Prostate gland (tissue), 2 donors: ENCODE data around the gene RPS27L. TPM values are rescaled to one million over a fixed set of nuclear protein-coding genes. Genes with fewer than 3 reads are reported as not detected.
"Not testable (repeated sequence)": the region's sequence is repeated elsewhere in the genome, so short reads cannot be mapped to it uniquely, and the experiment has no call there.

Experiments
- DNase-seq: peaks from one replicate; pipeline ENCODE4 v3.0.0-alpha.2; 2019; ENCODE audit warnings: low spot score
- H3K27ac ChIP-seq, 2 donors: fragments of 200-600 bp; sonication (generic); 2 replicates each; pipeline ENCODE4 v1.5.1; 2017 to 2019
- H3K27me3 ChIP-seq: fragments of 200-600 bp; sonication (generic); replicated peaks from 2 replicates; pipeline ENCODE4 v1.5.1; 2019; ENCODE audit not compliant: insufficient read depth
- H3K36me3 ChIP-seq, 2 donors: fragments of 200-600 bp; sonication (generic); 1 replicate in 1 of 2; 2 replicates in 1 of 2; pipeline versions ENCODE4 v1.5.1 to v1.8.1; 2017 to 2019
- H3K4me1 ChIP-seq: fragments of 200-600 bp; sonication (generic); replicated peaks from 2 replicates; pipeline ENCODE4 v1.5.1; 2019
- H3K4me3 ChIP-seq, 2 donors: fragments of 200-600 bp; sonication (generic); 2 replicates each; pipeline ENCODE4 v1.5.1; 2017 to 2019
- H3K9me3 ChIP-seq: fragments of 200-600 bp; sonication (generic); 2 replicates; pipeline ENCODE4 v1.5.1; 2017
- POLR2A ChIP-seq: fragments of 450-650 bp; IDR thresholded peaks from one replicate; pipeline ENCODE4 v1.6.1; 2016; ENCODE audit warnings: antibody characterized with exemption, mild to moderate bottlenecking
- POLR2AphosphoS5 ChIP-seq: sonication (generic); formaldehyde crosslinking; IDR thresholded peaks from one replicate; pipeline ENCODE4 v1.6.1; 2017; ENCODE audit warnings: antibody characterized with exemption
- WGBS: methylation state at CpG from one replicate; pipeline ENCODE4 v1.1.5; 2018; 5-methylcytosine and 5-hydroxymethylcytosine counted together
- intact Hi-C: fragments of 100-400 bp; cut with DNase I; formaldehyde crosslinking; loops from one replicate; pipeline ENCODE4 v1.14.2; 2022
- total RNA-seq, 2 donors: library from RNA; depleted of rRNA; stranded (reverse); fragments of >200 nt; gene quantifications; one replicate each; pipeline ENCODE4 v1.1.0, GENCODE V29; 2016
- TF ChIP-seq, protein P1 (sequence below), 4 experiments: fragments of 200-600 bp in 2 of 4; fragments of 450-650 bp in 2 of 4; sonication (generic) in 2 of 4; IDR thresholded peaks; 1 replicate in 3 of 4; 2 replicates in 1 of 4; pipeline ENCODE4 v1.5.1; 2016 to 2019; ENCODE audit warnings: antibody characterized with exemption in 4 of 4, mild to moderate bottlenecking in 2 of 4, moderate library complexity in 2 of 4

The RPS27L gene
- total RNA-seq, 2 donors from 2014 or later, result 49.2 to 102 TPM

- H3K4me1 ChIP-seq, result no peaks in the 10 kb centered on the region
- H3K4me3 ChIP-seq, result no peak overlapping the region
- H3K9me3 ChIP-seq, result no peaks in the 10 kb centered on the region
- WGBS, result 96% methylated on average over 3 of the region's 3 CpGs
- DNase-seq, result no peak
- TF ChIP-seq, protein P1, sequence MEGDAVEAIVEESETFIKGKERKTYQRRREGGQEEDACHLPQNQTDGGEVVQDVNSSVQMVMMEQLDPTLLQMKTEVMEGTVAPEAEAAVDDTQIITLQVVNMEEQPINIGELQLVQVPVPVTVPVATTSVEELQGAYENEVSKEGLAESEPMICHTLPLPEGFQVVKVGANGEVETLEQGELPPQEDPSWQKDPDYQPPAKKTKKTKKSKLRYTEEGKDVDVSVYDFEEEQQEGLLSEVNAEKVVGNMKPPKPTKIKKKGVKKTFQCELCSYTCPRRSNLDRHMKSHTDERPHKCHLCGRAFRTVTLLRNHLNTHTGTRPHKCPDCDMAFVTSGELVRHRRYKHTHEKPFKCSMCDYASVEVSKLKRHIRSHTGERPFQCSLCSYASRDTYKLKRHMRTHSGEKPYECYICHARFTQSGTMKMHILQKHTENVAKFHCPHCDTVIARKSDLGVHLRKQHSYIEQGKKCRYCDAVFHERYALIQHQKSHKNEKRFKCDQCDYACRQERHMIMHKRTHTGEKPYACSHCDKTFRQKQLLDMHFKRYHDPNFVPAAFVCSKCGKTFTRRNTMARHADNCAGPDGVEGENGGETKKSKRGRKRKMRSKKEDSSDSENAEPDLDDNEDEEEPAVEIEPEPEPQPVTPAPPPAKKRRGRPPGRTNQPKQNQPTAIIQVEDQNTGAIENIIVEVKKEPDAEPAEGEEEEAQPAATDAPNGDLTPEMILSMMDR (IDR thresholded peaks at IDR 0.05), result no peak
- TF ChIP-seq POLR2AphosphoS5 (no peak), POLR2A (no peak)
- H3K27me3 ChIP-seq, result no peaks in the 10 kb centered on the region
- no peak overlapping the region for H3K27ac ChIP-seq
- H3K36me3 ChIP-seq, result no peaks in the 10 kb centered on the region
- intact Hi-C loops, result no loop called here
These were observed 46.8 kb downstream of the RPS27L start for GRCh38 chr15:63110428-63111026.

DNA sequence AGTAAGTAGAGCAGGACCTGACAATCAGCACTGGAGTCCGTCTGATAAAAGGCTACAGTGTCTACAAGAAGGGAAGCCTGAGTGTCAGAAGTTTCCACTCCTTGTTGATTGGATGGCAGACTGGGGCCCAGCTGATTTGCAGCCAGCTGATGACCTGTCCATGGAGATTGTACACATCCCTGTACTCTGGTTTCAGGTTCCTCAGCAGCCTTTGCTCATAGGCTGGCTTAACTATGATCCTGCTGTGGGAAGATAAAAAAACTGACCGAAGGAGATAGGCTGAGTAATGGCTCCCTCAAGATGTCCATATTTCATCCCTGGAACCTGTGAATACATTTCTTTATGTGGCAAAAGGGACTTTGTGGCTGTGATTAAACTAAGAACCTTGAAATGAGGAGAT, 47.4 kb downstream of the RPS27L start:
- no peaks in the 10 kb centered on the region for H3K27me3 ChIP-seq
- 90% methylated on average over 2 of the region's 2 CpGs for WGBS
- no peaks in the 10 kb centered on the region for H3K4me1 ChIP-seq
- no peak overlapping the region for H3K4me3 ChIP-seq
- DNase-seq, result no peak
- intact Hi-C loops, result no loop called here
- H3K27ac ChIP-seq, result no peak overlapping the region
- no peaks in the 10 kb centered on the region for H3K9me3 ChIP-seq
- TF ChIP-seq POLR2A (no peak), POLR2AphosphoS5 (no peak)
- TF ChIP-seq, protein P1 (IDR thresholded peaks at IDR 0.05), result no peak
- no peaks in the 10 kb centered on the region for H3K36me3 ChIP-seq

- DNase-seq, result no peak
- 74% methylated on average over 2 of the region's 2 CpGs for WGBS
- no peaks in the 10 kb centered on the region for H3K27me3 ChIP-seq
- intact Hi-C loops, result no loop called here
- no peaks in the 10 kb centered on the region for H3K36me3 ChIP-seq
- no peaks in the 10 kb centered on the region for H3K4me1 ChIP-seq
- TF ChIP-seq, protein P1 (IDR thresholded peaks at IDR 0.05), result no peak
- TF ChIP-seq POLR2A (no peak), POLR2AphosphoS5 (no peak)
- H3K9me3 ChIP-seq, result no peaks in the 10 kb centered on the region
- no peak overlapping the region for H3K4me3 ChIP-seq
- H3K27ac ChIP-seq, result no peak overlapping the region
These were observed 47.8 kb downstream of the RPS27L start for GRCh38 chr15:63109498-63109897.

- Histone ChIP-seq H3K9me3 (no peaks in the 10 kb centered on the region), H3K27ac (no peak overlapping the region), H3K27me3 (no peaks in the 10 kb centered on the region), H3K36me3 (no peaks in the 10 kb centered on the region), H3K4me3 (no peak overlapping the region), H3K4me1 (no peaks in the 10 kb centered on the region)
- intact Hi-C loops, result no loop called here
- no peak for DNase-seq
- no peak for TF ChIP-seq POLR2AphosphoS5
- no peak for TF ChIP-seq POLR2A
- TF ChIP-seq, protein P1 (IDR thresholded peaks at IDR 0.05), result no peak
- WGBS, result 38% methylated on average over 9 of the region's 9 CpGs
These were observed 49.3 kb downstream of the RPS27L start for GRCh38 chr15:63107895-63108546.

DNA sequence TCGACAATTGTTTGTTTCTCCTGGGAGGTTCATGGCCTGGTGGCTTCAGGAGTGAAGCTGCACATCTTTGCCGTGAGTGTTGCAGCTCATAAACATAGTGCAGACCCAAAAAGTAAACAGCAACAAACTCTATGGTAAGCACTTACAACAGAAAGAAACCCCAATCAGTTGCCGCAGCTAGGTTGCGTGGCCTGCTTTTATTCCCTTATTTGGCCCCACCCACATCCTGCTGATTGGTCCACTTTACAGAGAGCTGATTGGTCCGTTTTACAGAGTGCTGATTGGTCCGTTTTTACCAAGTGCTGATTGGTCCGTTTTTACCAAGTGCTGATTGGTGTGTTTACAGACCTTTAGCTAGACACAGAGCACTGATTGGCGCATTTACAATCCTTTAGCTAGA, 51.9 kb downstream of the RPS27L start:
- H3K36me3 ChIP-seq, H3K9me3 ChIP-seq, DNase-seq, H3K4me1 ChIP-seq, H3K27me3 ChIP-seq, intact Hi-C loops, H3K27ac ChIP-seq, H3K4me3 ChIP-seq: not testable (repeated sequence)
- 71% methylated on average over 8 of the region's 8 CpGs for WGBS
